Body of pancreas (tissue), 4 donors: ENCODE results near the gene PSME4. TPM values are rescaled to one million over a fixed set of nuclear protein-coding genes. Genes with fewer than 3 reads are reported as not detected.

Source experiments
- ATAC-seq: fragments of 150-250 bp; one replicate; pipeline ENCODE4 v1.9.1; 2016
- DNase-seq, 4 donors: peaks; one replicate each; pipeline ENCODE4 v3.0.0-alpha.2; 2019
- H3K27ac ChIP-seq, 4 donors: fragments of 200-600 bp; sonication (generic); 1 replicate in 3 of 4; 2 replicates in 1 of 4; pipeline versions ENCODE4 v1.5.1 to v1.6.1; 2016 to 2019; ENCODE audit warnings: mild to moderate bottlenecking in 1 of 4, mixed read lengths in 1 of 4, moderate library complexity in 1 of 4
- H3K27me3 ChIP-seq, 2 donors: fragments of 200-600 bp; sonication (generic); one replicate each; pipeline ENCODE4 v1.6.0; 2016; ENCODE audit warnings: mild to moderate bottlenecking in 1 of 2
- H3K36me3 ChIP-seq, 2 donors: fragments of 200-600 bp; sonication (generic); replicated peaks in 1 of 2; 2 replicates each; pipeline ENCODE4 v1.5.1; 2016; ENCODE audit warnings: low read depth in 2 of 2; ENCODE audit not compliant: insufficient read depth in 1 of 2
- H3K4me1 ChIP-seq: fragments of 200-600 bp; sonication (generic); one replicate; pipeline ENCODE4 v1.6.0; 2016
- H3K4me3 ChIP-seq, 2 donors: fragments of 200-600 bp; sonication (generic); 1 replicate in 1 of 2; 2 replicates in 1 of 2; pipeline ENCODE4 v1.5.1; 2016 to 2019
- H3K9me3 ChIP-seq, 3 donors: fragments of 200-600 bp; sonication (generic); 1 replicate in 2 of 3; 2 replicates in 1 of 3; pipeline ENCODE4 v1.5.1; 2016
- CTCF ChIP-seq, 7 experiments: fragments of 450-650 bp in 4 of 7; fragments of 200-600 bp in 3 of 7; sonication (generic) in 3 of 7; IDR thresholded peaks; one replicate each; pipeline ENCODE4 v1.5.1; 2016 to 2019; ENCODE audit warnings: antibody characterized with exemption in 7 of 7
- POLR2A ChIP-seq, 3 donors: fragments of 450-650 bp; IDR thresholded peaks; one replicate each; pipeline ENCODE4 v1.6.1; 2016; ENCODE audit warnings: antibody characterized with exemption in 3 of 3, mild to moderate bottlenecking in 2 of 3
- WGBS, 2 donors: methylation state at CpG; one replicate each; pipeline ENCODE4 v1.1.5; 2017; 5-methylcytosine and 5-hydroxymethylcytosine counted together
- intact Hi-C: fragments of 100-400 bp; cut with DNase I; formaldehyde crosslinking; loops from one replicate; pipeline ENCODE4 v1.15.1; 2023
- total RNA-seq, 2 donors: library from RNA; depleted of rRNA; stranded (reverse); fragments of >200 nt; gene quantifications; one replicate each; pipeline ENCODE4 v1.1.0, GENCODE V29; 2016

The PSME4 gene
- total RNA-seq, 2 donors from 2014 or later = 19.1 to 28.0 TPM

GRCh38 chr2:53994818-53995808, 24.3 kb upstream of the PSME4 start:
- Histone ChIP-seq H3K36me3 (no peaks in the 10 kb centered on the region), H3K27me3 (no peaks in the 10 kb centered on the region), H3K9me3 (no peaks in the 10 kb centered on the region), H3K27ac (no peak overlapping the region), H3K4me1 (peaks cover 1% of the 10 kb centered on the region), H3K4me3 (no peak overlapping the region)
- no peak for DNase-seq
- no peak for ATAC-seq
- intact Hi-C loops = no loop called here
- no peak for TF ChIP-seq CTCF (IDR thresholded peaks at IDR 0.05)
- no peak for TF ChIP-seq POLR2A (IDR thresholded peaks at IDR 0.05)
- 85 to 92% methylated on average over 8 of the region's 8 CpGs for whole genome bisulfite sequencing, 2 donors

DNA sequence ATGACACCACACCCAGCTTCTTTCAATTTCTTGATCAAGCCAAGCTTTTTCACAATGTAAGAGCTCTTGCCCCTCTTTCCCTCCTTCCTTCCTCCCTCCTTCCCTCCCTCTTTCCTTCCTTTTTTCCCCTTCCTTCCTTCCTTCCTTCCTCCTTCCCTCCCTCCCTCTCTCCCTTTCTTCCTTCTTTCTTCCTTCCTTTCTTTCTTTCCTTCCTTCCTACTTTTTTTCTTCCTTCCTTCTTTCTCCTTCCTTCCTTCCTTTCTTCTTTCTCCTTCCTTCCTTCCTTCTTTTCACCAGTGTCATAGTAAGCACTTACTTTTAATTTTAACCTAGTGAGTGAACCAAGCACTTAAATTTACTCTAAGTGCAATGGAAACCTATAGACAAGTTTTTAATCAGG, 21.2 kb upstream of the PSME4 start:
- Histone ChIP-seq H3K27ac (no peak overlapping the region), H3K4me3 (no peak overlapping the region), H3K4me1 (peaks cover 19% of the 10 kb centered on the region), H3K27me3 (no peaks in the 10 kb centered on the region), H3K9me3 (no peaks in the 10 kb centered on the region), H3K36me3 (no peaks in the 10 kb centered on the region)
- ATAC-seq (no peak), DNase-seq (no peak)
- no peak for TF ChIP-seq CTCF (IDR thresholded peaks at IDR 0.05)
- no peak for TF ChIP-seq POLR2A (IDR thresholded peaks at IDR 0.05)
- intact Hi-C loops = no loop called here

DNA sequence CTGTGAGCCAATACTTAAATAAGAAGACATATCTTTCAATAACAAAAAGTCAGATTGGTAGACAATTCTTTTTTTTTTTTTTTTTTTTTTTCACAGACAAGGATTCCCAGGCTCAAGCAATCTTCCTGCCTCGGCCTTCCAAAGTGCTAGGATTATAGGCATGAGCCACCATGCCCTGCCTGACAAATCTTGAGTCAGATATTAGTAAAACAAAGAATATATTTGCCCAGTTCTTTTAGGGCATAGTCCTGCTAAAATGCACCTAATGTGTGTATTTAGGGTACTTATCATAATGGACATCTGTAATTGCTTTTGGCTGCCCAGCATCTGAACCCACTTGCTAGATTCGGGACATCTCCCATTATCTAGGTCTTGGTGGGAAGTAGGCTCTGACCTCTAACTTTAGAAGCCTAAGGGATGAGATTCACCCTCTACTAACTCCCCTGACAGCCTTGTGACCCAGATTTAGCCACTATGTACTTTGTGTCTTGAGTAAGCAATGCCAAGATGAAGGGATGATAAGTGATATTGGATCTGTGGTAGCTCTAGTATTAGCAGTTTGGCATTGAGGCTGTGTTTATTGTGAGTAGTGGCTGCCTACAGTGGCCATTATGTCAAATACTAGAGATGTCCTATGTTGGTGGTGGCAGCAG, 18.5 kb upstream of the PSME4 start:
- Histone ChIP-seq H3K9me3 (no peaks in the 10 kb centered on the region), H3K4me3 (no peak overlapping the region), H3K27me3 (no peaks in the 10 kb centered on the region), H3K27ac (no peak overlapping the region), H3K4me1 (peaks cover 28% of the 10 kb centered on the region), H3K36me3 (no peaks in the 10 kb centered on the region)
- no peak for DNase-seq
- ATAC-seq = no peak
- intact Hi-C loops = no loop called here
- no peak for TF ChIP-seq CTCF (IDR thresholded peaks at IDR 0.05)
- TF ChIP-seq POLR2A (IDR thresholded peaks at IDR 0.05) = no peak
- 88 to 89% methylated on average over 1 to 2 of the region's 2 CpGs for WGBS, 2 donors

GRCh38 chr2:53987336-53987921, 16.6 kb upstream of the PSME4 start:
- ATAC-seq (peak; percentile 96), DNase-seq (peak in 1 of 4 donors; percentile 37)
- intact Hi-C loops = no loop called here
- Histone ChIP-seq H3K9me3 (no peaks in the 10 kb centered on the region), H3K27ac (peak overlapping the region in 3 of 4 donors; percentile 51 to 65 (median 63)), H3K36me3 (no peaks in the 10 kb centered on the region), H3K27me3 (no peaks in the 10 kb centered on the region), H3K4me1 (peaks cover 28% of the 10 kb centered on the region), H3K4me3 (no peak overlapping the region)
- 9 to 20% methylated on average over 1 of the region's 1 CpG for WGBS, 2 donors
- TF ChIP-seq POLR2A (IDR thresholded peaks at IDR 0.05) (no peak), CTCF (IDR thresholded peaks at IDR 0.05) (no peak)
